ENCODE results near the gene SHANK3. TPM values are rescaled to one million over a fixed set of nuclear protein-coding genes. Genes with fewer than 3 reads are reported as not detected.

Gene SHANK3
- total RNA-seq, 1 donor from 2014 or later: 0.25 TPM

GRCh38 chr22:50660306-50660705 lies 12.3 kb upstream of the SHANK3 start:
- intact Hi-C loops (cut with micrococcal nuclease): no loop called here
- H3K36me3 Mint-ChIP-seq (ENCODE audit: low read depth): no peaks in the 10 kb centered on the region
- H3K4me1 Mint-ChIP-seq (ENCODE audit: low read depth): no peaks in the 10 kb centered on the region

GRCh38 chr22:50665212-50665611 lies 7.4 kb upstream of the SHANK3 start:
- intact Hi-C loops (cut with micrococcal nuclease): no loop called here
- DNase-seq (ENCODE audit: low spot score): no peak
- peaks cover 15% of the 10 kb centered on the region for H3K27me3 Mint-ChIP-seq (ENCODE audit: low read depth)
- no peaks in the 10 kb centered on the region for H3K9me3 Mint-ChIP-seq
- H3K36me3 Mint-ChIP-seq (ENCODE audit: low read depth): no peaks in the 10 kb centered on the region
- H3K4me1 Mint-ChIP-seq (ENCODE audit: low read depth): no peaks in the 10 kb centered on the region
- H3K4me3 Mint-ChIP-seq (ENCODE audit: low read depth): no peak overlapping the region
- no peak overlapping the region for H3K27ac Mint-ChIP-seq

More at GRCh38 chr22:50660306-50660705, 12.3 kb upstream of the SHANK3 start:
- Mint-ChIP-seq H3K9me3 (no peaks in the 10 kb centered on the region), H3K27me3 (ENCODE audit: low read depth) (peaks cover 3% of the 10 kb centered on the region), H3K4me3 (ENCODE audit: low read depth) (no peak overlapping the region), H3K27ac (no peak overlapping the region)
- no peak for DNase-seq (ENCODE audit: low spot score)

- no peaks in the 10 kb centered on the region for H3K4me1 Mint-ChIP-seq (ENCODE audit: low read depth)
- peaks cover 18% of the 10 kb centered on the region for H3K27me3 Mint-ChIP-seq (ENCODE audit: low read depth)
- no peaks in the 10 kb centered on the region for H3K9me3 Mint-ChIP-seq
- no peak overlapping the region for H3K27ac Mint-ChIP-seq
- intact Hi-C loops (cut with micrococcal nuclease): no loop called here
- no peak for DNase-seq (ENCODE audit: low spot score)
- no peaks in the 10 kb centered on the region for H3K36me3 Mint-ChIP-seq (ENCODE audit: low read depth)
- H3K4me3 Mint-ChIP-seq (ENCODE audit: low read depth): no peak overlapping the region
These were observed 6.9 kb upstream of the SHANK3 start for GRCh38 chr22:50665738-50666137.

GRCh38 chr22:50670513-50670912 lies 2.1 kb upstream of the SHANK3 start:
- no peak for DNase-seq (ENCODE audit: low spot score)
- H3K9me3 Mint-ChIP-seq: no peaks in the 10 kb centered on the region
- H3K27ac Mint-ChIP-seq: no peak overlapping the region
- H3K4me3 Mint-ChIP-seq (ENCODE audit: low read depth): no peak overlapping the region
- no peaks in the 10 kb centered on the region for H3K36me3 Mint-ChIP-seq (ENCODE audit: low read depth)
- H3K27me3 Mint-ChIP-seq (ENCODE audit: low read depth): peaks cover 46% of the 10 kb centered on the region
- intact Hi-C loops (cut with micrococcal nuclease): no loop called here
- H3K4me1 Mint-ChIP-seq (ENCODE audit: low read depth): peaks cover 3% of the 10 kb centered on the region

- no peaks in the 10 kb centered on the region for H3K9me3 Mint-ChIP-seq
- H3K27me3 Mint-ChIP-seq (ENCODE audit: low read depth): peaks cover 51% of the 10 kb centered on the region
- no peak overlapping the region for H3K27ac Mint-ChIP-seq
- no peaks in the 10 kb centered on the region for H3K36me3 Mint-ChIP-seq (ENCODE audit: low read depth)
- DNase-seq (ENCODE audit: low spot score): no peak
- peaks cover 3% of the 10 kb centered on the region for H3K4me1 Mint-ChIP-seq (ENCODE audit: low read depth)
- intact Hi-C loops (cut with micrococcal nuclease): no loop called here
- no peak overlapping the region for H3K4me3 Mint-ChIP-seq (ENCODE audit: low read depth)
These were observed 1.6 kb upstream of the SHANK3 start for GRCh38 chr22:50670914-50671538.

GRCh38 chr22:50671641-50672040 lies 982 bp upstream of the SHANK3 start:
- no peaks in the 10 kb centered on the region for H3K9me3 Mint-ChIP-seq
- H3K36me3 Mint-ChIP-seq (ENCODE audit: low read depth): no peaks in the 10 kb centered on the region
- H3K27ac Mint-ChIP-seq: no peak overlapping the region
- intact Hi-C loops (cut with micrococcal nuclease): no loop called here
- no peak overlapping the region for H3K4me3 Mint-ChIP-seq (ENCODE audit: low read depth)
- no peak for DNase-seq (ENCODE audit: low spot score)
- peaks cover 3% of the 10 kb centered on the region for H3K4me1 Mint-ChIP-seq (ENCODE audit: low read depth)
- peaks cover 55% of the 10 kb centered on the region for H3K27me3 Mint-ChIP-seq (ENCODE audit: low read depth)

- intact Hi-C loops (cut with micrococcal nuclease): no loop called here
- H3K9me3 Mint-ChIP-seq: no peaks in the 10 kb centered on the region
- H3K36me3 Mint-ChIP-seq (ENCODE audit: low read depth): no peaks in the 10 kb centered on the region
- H3K4me1 Mint-ChIP-seq (ENCODE audit: low read depth): peaks cover 3% of the 10 kb centered on the region
- no peak overlapping the region for H3K4me3 Mint-ChIP-seq (ENCODE audit: low read depth)
- peaks cover 53% of the 10 kb centered on the region for H3K27me3 Mint-ChIP-seq (ENCODE audit: low read depth)
- DNase-seq (ENCODE audit: low spot score): no peak
- no peak overlapping the region for H3K27ac Mint-ChIP-seq
These were observed 582 bp upstream of the SHANK3 start for GRCh38 chr22:50672041-50672440.

- no peaks in the 10 kb centered on the region for H3K36me3 Mint-ChIP-seq (ENCODE audit: low read depth)
- intact Hi-C loops (cut with micrococcal nuclease): no loop called here
- no peak for DNase-seq (ENCODE audit: low spot score)
- no peaks in the 10 kb centered on the region for H3K9me3 Mint-ChIP-seq
- peaks cover 49% of the 10 kb centered on the region for H3K27me3 Mint-ChIP-seq (ENCODE audit: low read depth)
- H3K4me1 Mint-ChIP-seq (ENCODE audit: low read depth): peaks cover 3% of the 10 kb centered on the region
- H3K4me3 Mint-ChIP-seq (ENCODE audit: low read depth): peak overlapping the region; percentile 22
- H3K27ac Mint-ChIP-seq: no peak overlapping the region
These were observed 857 bp downstream of the SHANK3 start for GRCh38 chr22:50673231-50674129.

- Mint-ChIP-seq H3K27ac (no peak overlapping the region), H3K36me3 (ENCODE audit: low read depth) (no peaks in the 10 kb centered on the region), H3K9me3 (no peaks in the 10 kb centered on the region), H3K4me1 (ENCODE audit: low read depth) (peaks cover 3% of the 10 kb centered on the region), H3K27me3 (ENCODE audit: low read depth) (peaks cover 46% of the 10 kb centered on the region), H3K4me3 (ENCODE audit: low read depth) (no peak overlapping the region)
- no peak for DNase-seq (ENCODE audit: low spot score)
- intact Hi-C loops (cut with micrococcal nuclease): no loop called here
These were observed 1.5 kb downstream of the SHANK3 start for GRCh38 chr22:50674130-50674500.

- DNase-seq (ENCODE audit: low spot score): no peak
- Mint-ChIP-seq H3K27me3 (ENCODE audit: low read depth) (peaks cover 45% of the 10 kb centered on the region), H3K9me3 (no peaks in the 10 kb centered on the region), H3K27ac (no peak overlapping the region), H3K4me1 (ENCODE audit: low read depth) (peaks cover 3% of the 10 kb centered on the region), H3K4me3 (ENCODE audit: low read depth) (peak overlapping the region; percentile 30), H3K36me3 (ENCODE audit: low read depth) (no peaks in the 10 kb centered on the region)
- intact Hi-C loops (cut with micrococcal nuclease): no loop called here
These were observed 2.3 kb downstream of the SHANK3 start for GRCh38 chr22:50674606-50675552.

- H3K36me3 Mint-ChIP-seq (ENCODE audit: low read depth): no peaks in the 10 kb centered on the region
- H3K4me1 Mint-ChIP-seq (ENCODE audit: low read depth): peaks cover 3% of the 10 kb centered on the region
- no peak for DNase-seq (ENCODE audit: low spot score)
- intact Hi-C loops (cut with micrococcal nuclease): no loop called here
- H3K27ac Mint-ChIP-seq: no peak overlapping the region
- H3K27me3 Mint-ChIP-seq (ENCODE audit: low read depth): peaks cover 41% of the 10 kb centered on the region
- peak overlapping the region; percentile 30 for H3K4me3 Mint-ChIP-seq (ENCODE audit: low read depth)
- no peaks in the 10 kb centered on the region for H3K9me3 Mint-ChIP-seq
These were observed 3.0 kb downstream of the SHANK3 start for GRCh38 chr22:50675553-50676179.

GRCh38 chr22:50676180-50676636 lies 3.6 kb downstream of the SHANK3 start:
- no peak for DNase-seq (ENCODE audit: low spot score)
- Mint-ChIP-seq H3K27ac (no peak overlapping the region), H3K36me3 (ENCODE audit: low read depth) (no peaks in the 10 kb centered on the region), H3K27me3 (ENCODE audit: low read depth) (peaks cover 35% of the 10 kb centered on the region), H3K4me1 (ENCODE audit: low read depth) (peaks cover 3% of the 10 kb centered on the region), H3K9me3 (peaks cover 3% of the 10 kb centered on the region), H3K4me3 (ENCODE audit: low read depth) (no peak overlapping the region)
- intact Hi-C loops (cut with micrococcal nuclease): no loop called here

All from activated T-helper 2 cell treated with anti-CD3 and anti-CD28 coated beads, Interferon-gamma antibody, Interleukin-2, Interleukin-4, amounts not matched to agents 10 μg/mL and 5 μg/mL and 100 μg/mL, durations not matched to agents 14 hours and 24 hours and 36 hours (primary cell).